Measurements from ENCODE around the gene P3R3URF. TPM values are rescaled to one million over a fixed set of nuclear protein-coding genes. Genes with fewer than 3 reads are reported as not detected.

P3R3URF gene
- polyA plus RNA-seq, 1 donor: not detected

GRCh38 chr1:46133781-46134350 lies 42.4 kb downstream of the P3R3URF start:
- Histone ChIP-seq H3K9me3 (ENCODE audit: control insufficient read depth, low read depth, low read length) (no peaks in the 10 kb centered on the region), H3K4me3 (ENCODE audit: low read length) (peak overlapping the region; percentile 72), H3K27ac (ENCODE audit: low read length) (peak overlapping the region; percentile 87), H3K27me3 (ENCODE audit: control insufficient read depth, insufficient read depth, low read length) (peaks cover 3% of the 10 kb centered on the region), H3K4me1 (ENCODE audit: control insufficient read depth, insufficient read depth, low read length) (peaks cover 5% of the 10 kb centered on the region), H3K36me3 (ENCODE audit: control insufficient read depth, insufficient read depth, low read length) (no peaks in the 10 kb centered on the region)
- no peak for DNase-seq
- WGBS (ENCODE audit: insufficient coverage, low lambda C conversion rate): no CpG with 5 or more reads among the region's 3 CpGs

- Histone ChIP-seq H3K9me3 (ENCODE audit: control insufficient read depth, low read depth, low read length) (no peaks in the 10 kb centered on the region), H3K27me3 (ENCODE audit: control insufficient read depth, insufficient read depth, low read length) (peaks cover 3% of the 10 kb centered on the region), H3K27ac (ENCODE audit: low read length) (peak overlapping the region; percentile 87), H3K36me3 (ENCODE audit: control insufficient read depth, insufficient read depth, low read length) (no peaks in the 10 kb centered on the region), H3K4me1 (ENCODE audit: control insufficient read depth, insufficient read depth, low read length) (peaks cover 5% of the 10 kb centered on the region), H3K4me3 (ENCODE audit: low read length) (peak overlapping the region; percentile 72)
- no peak for DNase-seq
- WGBS (ENCODE audit: insufficient coverage, low lambda C conversion rate): 0% methylated on average over 6 of the region's 22 CpGs
These were observed 43.1 kb downstream of the P3R3URF start for GRCh38 chr1:46133181-46133658.

- peak; percentile 98 to 99 for DNase-seq
- H3K9me3 ChIP-seq (ENCODE audit: control insufficient read depth, low read depth, low read length): no peaks in the 10 kb centered on the region
- no peaks in the 10 kb centered on the region for H3K36me3 ChIP-seq (ENCODE audit: control insufficient read depth, insufficient read depth, low read length)
- H3K27ac ChIP-seq (ENCODE audit: low read length): peak within 1 kb of the TSS; percentile 87
- peaks cover 5% of the 10 kb centered on the region for H3K4me1 ChIP-seq (ENCODE audit: control insufficient read depth, insufficient read depth, low read length)
- WGBS (ENCODE audit: insufficient coverage, low lambda C conversion rate): no CpG with 5 or more reads among the region's 55 CpGs
- peaks cover 3% of the 10 kb centered on the region for H3K27me3 ChIP-seq (ENCODE audit: control insufficient read depth, insufficient read depth, low read length)
- peak within 1 kb of the TSS; percentile 72 for H3K4me3 ChIP-seq (ENCODE audit: low read length)
These were observed 43.6 kb downstream of the P3R3URF start, which contains the start of gene PIK3R3 for GRCh38 chr1:46132529-46133180. TSS of gene PIK3R3 (minus strand) at chr1:46132629. CDS start at chr1:46131952, 677 bp downstream.

DNA sequence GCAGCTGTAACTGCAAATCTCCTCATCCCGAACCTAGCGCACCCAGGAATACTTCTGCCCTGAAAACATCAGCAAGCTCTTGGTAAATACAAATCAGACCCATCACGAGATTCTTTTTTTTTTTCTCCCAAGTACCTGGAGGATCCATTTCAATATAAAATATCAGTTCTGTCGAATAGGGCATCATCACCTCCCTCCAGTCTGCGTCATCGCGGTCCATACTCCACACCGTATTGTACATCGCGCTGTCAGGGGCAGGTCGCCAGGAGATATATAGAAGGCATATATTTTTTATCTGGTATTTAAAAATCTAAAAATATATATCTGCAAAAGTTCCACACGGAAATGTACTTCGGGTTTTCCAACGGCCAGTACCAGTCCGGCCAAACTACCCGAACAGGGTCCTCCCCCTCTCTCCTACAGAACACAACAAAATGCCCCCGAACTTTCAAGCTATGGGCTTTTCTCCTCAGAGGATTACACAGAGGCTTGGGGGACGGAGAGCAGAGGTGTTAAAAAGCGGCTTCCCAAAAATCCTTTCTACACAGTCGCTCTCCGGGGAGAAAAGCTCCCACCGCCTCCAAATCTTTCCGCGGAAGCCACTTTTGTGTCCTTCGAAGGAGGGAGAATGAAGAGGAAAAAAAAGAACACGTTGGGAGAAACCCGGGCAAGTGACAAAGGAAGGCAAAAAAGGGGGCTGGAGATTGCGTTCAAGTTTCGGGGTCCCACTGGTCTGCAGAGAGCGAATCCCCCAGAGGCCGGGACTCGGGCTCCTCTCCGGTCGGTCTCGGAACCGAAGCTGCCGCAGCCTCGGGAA lies 44.4 kb downstream of the P3R3URF start:
- Histone ChIP-seq H3K9me3 (ENCODE audit: control insufficient read depth, low read depth, low read length) (no peaks in the 10 kb centered on the region), H3K27me3 (ENCODE audit: control insufficient read depth, insufficient read depth, low read length) (peaks cover 3% of the 10 kb centered on the region), H3K27ac (ENCODE audit: low read length) (peak overlapping the region; percentile 87), H3K4me1 (ENCODE audit: control insufficient read depth, insufficient read depth, low read length) (peaks cover 5% of the 10 kb centered on the region), H3K36me3 (ENCODE audit: control insufficient read depth, insufficient read depth, low read length) (no peaks in the 10 kb centered on the region), H3K4me3 (ENCODE audit: low read length) (peak overlapping the region; percentile 72)
- peak in 1 of 2 donors; percentile 60 for DNase-seq
- 0% methylated on average over 4 of the region's 38 CpGs for WGBS (ENCODE audit: insufficient coverage, low lambda C conversion rate)

- Histone ChIP-seq H3K4me3 (ENCODE audit: low read length) (peak overlapping the region; percentile 72), H3K27me3 (ENCODE audit: control insufficient read depth, insufficient read depth, low read length) (peaks cover 3% of the 10 kb centered on the region), H3K36me3 (ENCODE audit: control insufficient read depth, insufficient read depth, low read length) (no peaks in the 10 kb centered on the region), H3K4me1 (ENCODE audit: control insufficient read depth, insufficient read depth, low read length) (peaks cover 5% of the 10 kb centered on the region), H3K27ac (ENCODE audit: low read length) (no peak overlapping the region), H3K9me3 (ENCODE audit: control insufficient read depth, low read depth, low read length) (no peaks in the 10 kb centered on the region)
- WGBS (ENCODE audit: insufficient coverage, low lambda C conversion rate): 0% methylated on average over 4 of the region's 10 CpGs
- peak in 1 of 2 donors; percentile 26 for DNase-seq
These were observed 45.2 kb downstream of the P3R3URF start for GRCh38 chr1:46131093-46131492.

DNA sequence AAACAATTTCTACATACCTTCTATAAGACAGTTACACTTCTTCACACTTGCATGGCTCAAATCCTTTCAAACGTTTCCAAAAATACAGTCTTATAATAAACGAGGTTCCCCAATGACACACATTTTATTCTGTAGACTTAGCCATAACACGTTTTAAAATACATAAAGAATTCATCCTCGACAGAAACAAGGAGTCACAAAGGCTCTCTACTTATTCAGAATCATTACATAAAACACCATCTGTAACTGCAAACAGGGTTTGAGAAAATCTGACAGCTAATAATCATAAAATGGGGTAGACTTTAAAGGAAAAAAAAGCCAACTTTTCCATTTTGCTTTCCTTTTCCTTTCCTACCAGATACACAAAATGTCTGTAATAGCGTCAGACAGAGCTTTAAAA lies 45.7 kb downstream of the P3R3URF start:
- Histone ChIP-seq H3K27me3 (ENCODE audit: control insufficient read depth, insufficient read depth, low read length) (peaks cover 3% of the 10 kb centered on the region), H3K27ac (ENCODE audit: low read length) (no peak overlapping the region), H3K4me3 (ENCODE audit: low read length) (peak overlapping the region; percentile 72), H3K36me3 (ENCODE audit: control insufficient read depth, insufficient read depth, low read length) (no peaks in the 10 kb centered on the region), H3K9me3 (ENCODE audit: control insufficient read depth, low read depth, low read length) (no peaks in the 10 kb centered on the region), H3K4me1 (ENCODE audit: control insufficient read depth, insufficient read depth, low read length) (peaks cover 5% of the 10 kb centered on the region)
- peak in 1 of 2 donors; percentile 20 for DNase-seq
- WGBS (ENCODE audit: insufficient coverage, low lambda C conversion rate): 28% methylated on average over 3 of the region's 5 CpGs

- 100% methylated on average over 1 of the region's 1 CpG for WGBS (ENCODE audit: insufficient coverage, low lambda C conversion rate)
- peaks cover 5% of the 10 kb centered on the region for H3K4me1 ChIP-seq (ENCODE audit: control insufficient read depth, insufficient read depth, low read length)
- H3K27ac ChIP-seq (ENCODE audit: low read length): no peak overlapping the region
These were observed 46.2 kb downstream of the P3R3URF start for GRCh38 chr1:46130121-46130520.

DNA sequence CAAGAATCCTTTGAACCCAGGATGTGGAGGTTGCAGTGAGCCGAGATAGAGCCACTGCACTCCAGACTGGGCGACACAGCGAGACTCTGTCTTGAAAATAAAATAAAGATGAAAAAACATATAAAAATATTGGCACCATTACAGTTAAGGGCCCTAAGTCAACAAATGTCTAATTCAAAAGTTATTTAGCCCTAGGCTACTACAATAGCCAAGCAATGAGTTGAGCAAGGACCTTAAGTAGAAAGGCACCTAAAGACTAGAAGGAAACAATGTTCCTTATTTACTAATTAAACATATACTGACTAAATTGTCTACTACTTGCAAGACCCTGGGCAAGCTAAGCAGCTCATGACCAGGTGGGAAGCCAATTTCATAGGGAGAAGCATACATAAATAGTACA lies 47.9 kb downstream of the P3R3URF start:
- no peak for DNase-seq
- Histone ChIP-seq H3K27ac (ENCODE audit: low read length) (no peak overlapping the region), H3K27me3 (ENCODE audit: control insufficient read depth, insufficient read depth, low read length) (peaks cover 3% of the 10 kb centered on the region), H3K36me3 (ENCODE audit: control insufficient read depth, insufficient read depth, low read length) (no peaks in the 10 kb centered on the region), H3K9me3 (ENCODE audit: control insufficient read depth, low read depth, low read length) (no peaks in the 10 kb centered on the region), H3K4me1 (ENCODE audit: control insufficient read depth, insufficient read depth, low read length) (no peaks in the 10 kb centered on the region), H3K4me3 (ENCODE audit: low read length) (no peak overlapping the region)
- WGBS (ENCODE audit: insufficient coverage, low lambda C conversion rate): no CpG with 5 or more reads among the region's 3 CpGs

More at GRCh38 chr1:46130121-46130520, 46.2 kb downstream of the P3R3URF start:
- no peaks in the 10 kb centered on the region for H3K9me3 ChIP-seq (ENCODE audit: control insufficient read depth, low read depth, low read length)
- H3K36me3 ChIP-seq (ENCODE audit: control insufficient read depth, insufficient read depth, low read length): no peaks in the 10 kb centered on the region
- DNase-seq: no peak
- peak overlapping the region; percentile 72 for H3K4me3 ChIP-seq (ENCODE audit: low read length)
- H3K27me3 ChIP-seq (ENCODE audit: control insufficient read depth, insufficient read depth, low read length): peaks cover 3% of the 10 kb centered on the region

Data from large intestine (tissue), 3 donors.